ENCODE results near the gene RAB11FIP3. TPM values are rescaled to one million over a fixed set of nuclear protein-coding genes. Genes with fewer than 3 reads are reported as not detected.

The RAB11FIP3 gene
- total and polyA plus RNA-seq, 10 of the 15 experiments (the other 5 are each of a cell fraction or from before 2014, with no cell fraction given): 1.2 to 27.3 (median 7.7) TPM

DNA sequence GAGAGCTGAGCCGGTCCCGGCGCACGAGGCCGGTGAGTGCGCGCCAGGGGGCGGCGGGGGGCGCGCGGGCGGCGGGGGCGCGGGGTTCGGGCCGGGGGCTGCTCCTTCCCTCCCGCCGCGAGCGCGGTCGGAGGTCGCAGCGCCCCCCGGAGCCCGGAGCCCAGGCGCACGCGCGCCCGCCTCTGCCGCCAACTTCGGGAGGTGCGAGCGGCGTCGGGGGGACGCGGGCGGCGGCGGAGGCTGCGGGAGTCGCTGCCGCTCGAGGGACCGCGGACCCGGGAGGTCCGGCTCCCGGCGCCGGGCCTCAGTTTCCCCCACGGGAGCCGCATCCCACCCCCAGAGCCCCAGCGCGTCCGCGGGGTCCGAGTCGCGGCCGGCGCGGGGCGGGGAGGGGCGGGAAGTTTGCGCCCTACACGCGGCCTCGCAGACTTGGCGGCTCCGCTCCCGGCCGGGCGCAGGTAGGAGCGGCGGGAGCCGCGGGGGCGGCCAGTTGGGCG, 134.8 kb downstream of the RAB11FIP3 start, which contains the start of gene PRR35:
Gene PRR35, plus strand, starts transcription at position 191 of the 497 bp plus-strand sequence. CDS start 2,901 bp downstream, outside the sequence.
- ChIA-PET CTCF (no interaction called here), RAD21 (ENCODE audit: unreplicated experiment) (no interaction called here), POLR2A (no interaction called here), SMC1A (ENCODE audit: uncharacterized antibody, unreplicated experiment) (no interaction called here)
- intact Hi-C loops (cut with micrococcal nuclease; ENCODE audit: unreplicated experiment) (no loop called here), in situ Hi-C loops (cut with MboI) (no loop called here)
- Histone ChIP-seq H3K27me3 (replicated peaks in 1 of 2; ENCODE audit: control insufficient read depth in 2 of 2, insufficient read depth in 2 of 2, low read length in 1 of 2) (peaks cover 4 to 9% of the 10 kb centered on the region in 2 experiments; a peak in 3 of 4 replicates), H3K9me3 (replicated peaks; ENCODE audit: control insufficient read depth, insufficient read depth, low read length) (no peaks in the 10 kb centered on the region), H4K20me1 (ENCODE audit: control insufficient read depth, insufficient read depth) (no peaks in the 10 kb centered on the region), H3K79me2 (ENCODE audit: control insufficient read depth, insufficient read depth, low read length) (no peaks in the 10 kb centered on the region), H3K27ac (ENCODE audit: control insufficient read depth, insufficient read depth) (no peak within 1 kb of the TSS), H3K4me2 (ENCODE audit: control insufficient read depth, insufficient read depth) (no peak within 1 kb of the TSS), H3K4me3 (no peak within 1 kb of the TSS), H3K9ac (ENCODE audit: control insufficient read depth, insufficient read depth, low read length) (no peak within 1 kb of the TSS), H3K4me1 (ENCODE audit: control insufficient read depth, insufficient read depth, low read length) (no peaks in the 10 kb centered on the region), H2AFZ (ENCODE audit: control insufficient read depth, low read depth, low read length) (no peak within 1 kb of the TSS), H3K36me3 (ENCODE audit: control insufficient read depth in 2 of 2, insufficient read depth in 2 of 2, low read length in 1 of 2) (no peaks in the 10 kb centered on the region)
- WGBS (ENCODE audit: insufficient coverage, insufficient replicate concordance, low lambda C conversion rate, missing lambda C conversion rate): no CpG with 5 or more reads among the region's 84 CpGs
- no peak for DNase-seq (ENCODE audit: low read depth, low spot score)
- BruUV-seq (replicated peaks): no TSS peak
- ATAC-seq: no peak
- FAIRE-seq: no peak
- TF ChIP-seq LARP7 (IDR thresholded peaks at IDR 0.05): no peak
- peak; percentile 54 for TF ChIP-seq SUZ12 (IDR thresholded peaks at IDR 0.05; ENCODE audit: unreplicated experiment)
- TF ChIP-seq, protein P1, sequence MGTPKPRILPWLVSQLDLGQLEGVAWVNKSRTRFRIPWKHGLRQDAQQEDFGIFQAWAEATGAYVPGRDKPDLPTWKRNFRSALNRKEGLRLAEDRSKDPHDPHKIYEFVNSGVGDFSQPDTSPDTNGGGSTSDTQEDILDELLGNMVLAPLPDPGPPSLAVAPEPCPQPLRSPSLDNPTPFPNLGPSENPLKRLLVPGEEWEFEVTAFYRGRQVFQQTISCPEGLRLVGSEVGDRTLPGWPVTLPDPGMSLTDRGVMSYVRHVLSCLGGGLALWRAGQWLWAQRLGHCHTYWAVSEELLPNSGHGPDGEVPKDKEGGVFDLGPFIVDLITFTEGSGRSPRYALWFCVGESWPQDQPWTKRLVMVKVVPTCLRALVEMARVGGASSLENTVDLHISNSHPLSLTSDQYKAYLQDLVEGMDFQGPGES (IDR thresholded peaks at IDR 0.05): no peak

DNA sequence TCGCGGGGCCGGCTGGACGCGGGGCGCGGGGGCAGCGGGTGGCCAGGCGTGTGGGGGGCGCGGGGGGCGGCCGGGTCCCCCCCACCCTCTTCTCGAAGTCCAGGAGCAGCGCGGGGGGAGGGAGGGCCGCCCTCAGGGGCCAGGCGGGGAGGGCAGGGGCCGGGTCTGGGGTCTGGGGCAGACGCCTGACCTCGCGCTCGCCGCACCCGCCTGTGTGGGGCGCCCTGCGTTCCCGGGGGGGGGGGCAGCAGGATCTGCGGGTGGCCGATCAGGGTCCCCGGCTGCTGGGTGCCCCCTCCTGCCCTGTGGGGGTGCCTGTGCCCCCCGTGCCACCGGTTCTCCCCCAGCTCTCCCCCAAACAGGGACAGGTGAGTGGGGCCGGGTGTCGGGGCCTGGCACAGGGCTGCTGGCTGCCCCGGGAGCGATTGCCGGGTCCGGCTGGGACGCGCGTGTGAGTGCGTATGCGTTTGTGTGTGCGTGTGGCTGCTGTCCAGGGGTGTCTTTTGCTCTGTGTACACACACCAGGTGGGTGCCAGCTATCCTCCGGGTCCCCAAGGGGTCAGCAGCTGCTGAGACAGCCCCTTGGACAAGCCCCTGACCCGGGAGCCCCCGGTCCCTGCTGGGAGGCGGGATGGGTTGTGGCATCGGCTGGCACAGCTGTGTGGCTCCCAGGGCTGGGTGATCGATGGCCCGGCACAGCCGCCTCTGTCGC, 135.4 kb downstream of the RAB11FIP3 start:
- Histone ChIP-seq H3K36me3 (ENCODE audit: control insufficient read depth in 2 of 2, insufficient read depth in 2 of 2, low read length in 1 of 2) (no peaks in the 10 kb centered on the region), H3K4me2 (ENCODE audit: control insufficient read depth, insufficient read depth) (no peak overlapping the region), H4K20me1 (ENCODE audit: control insufficient read depth, insufficient read depth) (no peaks in the 10 kb centered on the region), H3K9ac (ENCODE audit: control insufficient read depth, insufficient read depth, low read length) (no peak overlapping the region), H3K79me2 (ENCODE audit: control insufficient read depth, insufficient read depth, low read length) (no peaks in the 10 kb centered on the region), H3K27me3 (replicated peaks in 1 of 2; ENCODE audit: control insufficient read depth in 2 of 2, insufficient read depth in 2 of 2, low read length in 1 of 2) (peaks cover 4 to 9% of the 10 kb centered on the region in 2 experiments; a peak in 3 of 4 replicates), H3K27ac (ENCODE audit: control insufficient read depth, insufficient read depth) (no peak overlapping the region), H3K4me1 (ENCODE audit: control insufficient read depth, insufficient read depth, low read length) (no peaks in the 10 kb centered on the region), H3K9me3 (replicated peaks; ENCODE audit: control insufficient read depth, insufficient read depth, low read length) (no peaks in the 10 kb centered on the region), H3K4me3 (no peak overlapping the region), H2AFZ (ENCODE audit: control insufficient read depth, low read depth, low read length) (no peak overlapping the region)
- in situ Hi-C loops (cut with MboI) (no loop called here), intact Hi-C loops (cut with micrococcal nuclease; ENCODE audit: unreplicated experiment) (no loop called here)
- ChIA-PET POLR2A (no interaction called here), SMC1A (ENCODE audit: uncharacterized antibody, unreplicated experiment) (no interaction called here), CTCF (no interaction called here), RAD21 (ENCODE audit: unreplicated experiment) (no interaction called here)
- TF ChIP-seq RCOR1 (conservative IDR thresholded peaks at IDR 0.05; ENCODE audit: low read depth, low read length) (no peak), CBX5 (IDR thresholded peaks at IDR 0.05; ENCODE audit: low read depth) (no peak), SUZ12 (IDR thresholded peaks at IDR 0.05; ENCODE audit: unreplicated experiment) (peak; percentile 47)
- BruUV-seq (replicated peaks): no TSS peak
- FAIRE-seq: no peak
- 43% methylated on average over 33 of the region's 54 CpGs for WGBS (ENCODE audit: insufficient coverage, insufficient replicate concordance, low lambda C conversion rate, missing lambda C conversion rate)
- DNase-seq (ENCODE audit: low read depth, low spot score): no peak
- ATAC-seq: no peak
